BJ (cell line): ENCODE measurements around the gene MRPL46. TPM values are rescaled to one million over a fixed set of nuclear protein-coding genes. Genes with fewer than 3 reads are reported as not detected.
"Not testable (repeated sequence)": the region's sequence is repeated elsewhere in the genome, so short reads cannot be mapped to it uniquely, and the experiment has no call there.

Experiments used
- CTCF ChIA-PET: fragments of 350-600 bp; formaldehyde crosslinking; extraction: SDS; loops from one replicate; lab custom pipeline; 2021; ENCODE audit warnings: antibody characterized with exemption, inconsistent platforms; lab: Yijun Ruan, JAX
- POLR2A ChIA-PET: fragments of 300-600 bp; sonication (Branson Sonifier 250); formaldehyde crosslinking; extraction: SDS; loops from one replicate; lab custom pipeline; 2021; ENCODE audit warnings: antibody characterized with exemption; lab: Charles Lee
- DNase-seq: peaks from one replicate; pipeline ENCODE4 v3.0.0-alpha.2; 2011; ENCODE audit warnings: low read depth
- H3K27me3 ChIP-seq: 2 replicates; pipeline ENCODE4 v1.6.0; 2011; ENCODE audit warnings: low read length; ENCODE audit not compliant: control insufficient read depth, insufficient read depth
- H3K36me3 ChIP-seq: 2 replicates; pipeline ENCODE4 v1.5.1; 2011; ENCODE audit warnings: low read length; ENCODE audit not compliant: control insufficient read depth, insufficient read depth
- H3K4me3 ChIP-seq: 2 replicates; pipeline ENCODE4 v1.5.1; 2011; ENCODE audit warnings: low read depth, mild to moderate bottlenecking, control low read depth, low read length
- CTCF ChIP-seq: IDR thresholded peaks from 2 replicates; pipeline ENCODE4 v1.5.1; 2011; ENCODE audit warnings: low read depth, mild to moderate bottlenecking, control low read depth, inconsistent platforms, low read length, moderate library complexity; ENCODE audit not compliant: insufficient read depth
- polyA plus RNA-seq: library from polyadenylated mRNA; depleted of rRNA; stranded (reverse); fragments of >200 nt; gene quantifications from 2 replicates; pipeline ENCODE4 v1.2.3, GENCODE V29; 2011

Gene MRPL46
- polyA plus RNA-seq, 1 experiment: 18.4 TPM

GRCh38 chr15:88472225-88472624 is 5.0 kb upstream of the MRPL46 start:
- CTCF ChIA-PET: interaction anchor here (1.1 to 1.4 kb wide), 3 partner anchors 141 to 225 kb away, joined by 3 read pairs; partner anchors contain the start of gene ISG20
- H3K27me3 ChIP-seq: no peaks in the 10 kb centered on the region
- TF ChIP-seq CTCF: no peak
- H3K36me3 ChIP-seq: peaks cover 4% of the 10 kb centered on the region
- H3K4me3 ChIP-seq: no peak overlapping the region
- no peak for DNase-seq
- POLR2A ChIA-PET: no interaction called here

- CTCF ChIA-PET: interaction anchor here (1.1 to 2.2 kb wide), 3 partner anchors 23 to 224 kb away, joined by 3 to 5 read pairs (median 4); no protein-coding TSS in a partner anchor
- POLR2A ChIA-PET: no interaction called here
- TF ChIP-seq CTCF: peak; percentile 16; the same call in 1 of the 2 replicates
- no peak for DNase-seq
- Histone ChIP-seq H3K27me3 (no peaks in the 10 kb centered on the region), H3K36me3 (peaks cover 4% of the 10 kb centered on the region), H3K4me3 (no peak overlapping the region)
Observed at GRCh38 chr15:88470625-88471372, 3.6 kb upstream of the MRPL46 start.

- H3K36me3 ChIP-seq: peaks cover 6% of the 10 kb centered on the region
- POLR2A ChIA-PET: no interaction called here
- H3K27me3 ChIP-seq: no peaks in the 10 kb centered on the region
- TF ChIP-seq CTCF: no peak
- CTCF ChIA-PET: interaction anchor here (2.2 kb wide), 1 partner anchor 155 kb away, joined by 5 read pairs; no protein-coding TSS in a partner anchor
- DNase-seq: no peak
- H3K4me3 ChIP-seq: no peak overlapping the region
Observed at GRCh38 chr15:88469321-88469720, 2.1 kb upstream of the MRPL46 start.

- DNase-seq, H3K27me3 ChIP-seq, H3K4me3 ChIP-seq, POLR2A ChIA-PET, CTCF ChIA-PET, H3K36me3 ChIP-seq: not testable (repeated sequence)
Observed at GRCh38 chr15:88468721-88469120, 1.5 kb upstream of the MRPL46 start.

GRCh38 chr15:88467935-88468528 is 844 bp upstream of the MRPL46 start:
- Histone ChIP-seq H3K4me3 (peak overlapping the region; percentile 94), H3K27me3 (no peaks in the 10 kb centered on the region), H3K36me3 (peaks cover 3% of the 10 kb centered on the region)
- CTCF ChIA-PET: interaction anchor here (0.8 to 2.1 kb wide), 4 partner anchors 9 to 365 kb away, joined by 3 to 7 read pairs (median 5); no protein-coding TSS in a partner anchor
- POLR2A ChIA-PET: interaction anchor here (0.6 kb wide), 1 partner anchor 90 kb away, joined by 3 read pairs; no protein-coding TSS in a partner anchor
- DNase-seq: no peak
- peak; percentile 51 for TF ChIP-seq CTCF
